Measurements from ENCODE around the gene TTC7B.

Gene TTC7B

DNA sequence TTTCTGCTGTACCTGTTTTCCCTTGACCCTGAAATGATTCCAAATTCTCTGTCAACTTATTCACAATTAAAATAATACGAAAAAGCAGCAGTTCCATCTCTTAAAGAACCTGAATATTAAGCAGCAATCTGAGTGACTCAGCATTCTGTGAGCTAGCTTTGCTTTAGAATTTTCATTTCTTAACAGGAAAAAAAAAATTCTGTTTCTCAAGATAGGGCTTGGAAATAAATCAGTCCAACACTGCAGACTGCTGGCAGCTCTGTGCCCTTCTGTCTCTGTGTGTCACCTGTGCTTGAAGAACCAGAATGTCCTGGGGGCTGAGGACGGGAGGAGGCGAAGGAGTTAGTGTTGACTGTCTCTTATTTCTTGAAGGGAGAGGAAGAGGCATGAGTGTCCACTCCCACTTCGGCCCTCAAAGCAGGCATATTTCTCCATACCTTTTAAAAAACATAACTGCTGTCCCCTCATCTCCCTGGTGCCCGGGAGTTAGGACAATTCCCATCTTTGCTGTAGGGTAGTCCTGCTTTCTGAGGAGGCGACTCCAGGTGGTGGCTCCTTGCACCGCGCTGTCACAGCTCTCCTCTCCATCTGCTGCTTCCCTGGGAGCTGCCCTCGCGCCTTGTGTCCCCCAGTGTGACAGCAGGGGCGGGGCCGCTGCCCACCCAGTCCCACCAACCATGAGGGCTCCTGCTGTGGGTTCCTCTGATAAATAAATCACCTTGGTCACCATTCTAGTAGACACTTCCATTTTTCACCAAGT lies 216.3 kb downstream of the TTC7B start:
- no peak for DNase-seq (ENCODE audit: low spot score)

DNA sequence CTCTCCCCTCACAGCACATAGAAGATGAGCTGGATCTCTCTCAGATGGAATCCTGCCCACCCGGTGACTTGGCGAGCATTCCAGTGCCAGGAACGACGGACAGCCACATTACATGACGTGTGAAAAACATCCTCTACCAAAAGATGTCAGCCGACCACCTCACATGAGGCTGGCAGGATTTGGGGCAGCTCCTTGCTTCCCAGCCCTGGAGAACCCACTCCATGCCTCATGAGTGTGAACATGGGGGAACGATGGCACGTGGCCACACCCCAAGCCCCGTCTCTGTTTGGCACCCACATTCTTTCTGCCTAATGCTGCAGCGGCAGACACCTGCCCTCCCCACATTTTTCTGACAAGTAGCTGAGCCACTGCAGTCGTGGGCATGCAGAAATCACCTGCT lies 216.9 kb downstream of the TTC7B start:
- DNase-seq (ENCODE audit: low spot score), result no peak

DNA sequence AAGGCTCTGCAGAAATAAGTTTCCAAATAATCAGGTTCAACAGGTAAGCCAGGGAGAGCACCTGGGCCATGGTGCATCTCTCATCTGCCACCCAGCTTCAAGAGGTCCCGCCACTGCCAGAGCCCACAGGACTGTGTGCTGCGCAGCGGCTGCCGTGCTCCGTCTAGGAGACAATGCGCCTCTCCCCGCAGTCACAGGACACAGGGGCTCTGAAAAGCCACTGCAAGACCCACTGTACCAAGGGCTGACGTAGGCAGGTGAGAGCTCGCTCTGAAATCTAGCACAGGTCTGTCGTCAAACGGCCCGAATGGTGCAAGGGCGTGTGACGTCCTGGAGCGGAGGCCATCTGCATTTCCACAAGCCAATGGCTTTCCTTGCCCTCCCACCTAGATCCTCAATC lies 218.3 kb downstream of the TTC7B start:
- no peak for DNase-seq (ENCODE audit: low spot score)

DNA sequence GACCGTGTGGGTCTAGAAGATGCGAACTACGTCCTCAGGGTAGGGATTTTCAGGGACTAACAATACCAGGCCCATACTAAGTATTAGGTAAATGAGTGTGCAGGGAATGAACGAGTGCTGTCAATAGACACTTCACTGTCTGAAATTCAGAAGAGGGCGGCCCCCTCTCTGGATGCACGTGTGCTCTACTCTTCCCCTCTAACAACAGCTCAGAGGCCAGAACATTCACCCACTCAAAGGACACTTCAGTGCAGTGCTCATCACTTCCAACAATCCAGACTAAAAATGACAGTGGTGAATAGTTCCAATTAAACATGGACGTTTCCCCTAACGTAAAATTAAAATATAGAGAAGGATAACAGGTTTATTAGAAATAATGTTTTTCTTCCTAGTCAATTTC lies 219.5 kb downstream of the TTC7B start:
- DNase-seq (ENCODE audit: low spot score), result no peak

DNA sequence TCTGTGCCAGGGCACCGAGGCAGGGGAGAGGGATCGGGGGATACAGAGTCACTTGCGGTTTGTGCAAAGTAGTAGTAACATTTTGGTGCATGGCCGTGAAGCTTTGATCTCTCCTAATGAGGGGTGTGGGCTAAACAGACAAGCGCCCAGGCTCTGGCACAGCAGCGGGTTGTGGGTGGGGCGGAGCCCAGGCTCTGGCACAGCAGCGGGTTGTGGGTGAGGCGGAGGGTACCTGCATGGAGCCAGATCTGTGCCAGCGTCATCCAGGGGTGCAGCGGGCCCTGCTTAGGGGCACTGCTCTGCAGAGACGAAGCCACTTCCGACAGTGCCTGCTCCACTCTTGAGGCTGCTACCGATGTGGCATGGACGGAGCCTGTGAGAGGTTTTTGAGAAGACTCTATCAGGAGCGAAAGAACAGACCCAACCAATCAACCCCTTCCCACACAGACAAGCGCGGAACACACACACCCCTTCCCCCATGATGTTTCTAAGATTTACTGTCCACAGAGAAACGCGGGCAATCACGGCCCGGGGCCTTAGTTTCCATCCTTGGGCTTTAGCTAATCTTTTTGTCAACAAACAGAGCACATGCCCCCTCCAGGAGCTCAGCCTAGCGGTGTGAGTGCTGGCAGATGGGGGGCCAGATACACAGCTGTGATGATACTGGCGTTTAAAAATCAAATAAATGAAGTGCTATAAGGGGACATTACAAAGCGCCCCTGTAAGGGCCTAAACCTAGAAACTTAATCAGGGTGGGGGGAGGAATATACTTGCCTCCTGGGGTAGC lies 222.8 kb downstream of the TTC7B start:
- no peak for DNase-seq (ENCODE audit: low spot score)

DNA sequence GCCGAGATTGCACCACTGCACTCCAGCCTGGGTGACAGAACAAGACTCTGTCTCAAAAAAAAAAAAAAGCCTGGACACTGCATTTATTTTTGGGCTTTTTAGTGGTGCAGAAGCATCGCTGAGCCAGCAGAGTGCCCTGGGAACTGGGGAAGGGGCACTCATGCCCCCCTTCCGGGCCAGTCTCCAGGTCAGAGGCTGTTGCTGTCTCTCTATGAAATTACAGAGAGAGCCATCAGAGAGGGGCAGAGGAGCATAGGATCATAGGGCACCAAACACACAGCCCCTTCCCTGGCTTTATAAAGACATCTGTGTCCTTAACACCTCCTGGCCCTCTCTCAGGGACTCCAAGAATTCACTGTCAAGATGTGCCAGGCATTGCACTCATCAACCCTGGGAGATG lies 223.6 kb downstream of the TTC7B start:
- DNase-seq (ENCODE audit: low spot score), result no peak

DNA sequence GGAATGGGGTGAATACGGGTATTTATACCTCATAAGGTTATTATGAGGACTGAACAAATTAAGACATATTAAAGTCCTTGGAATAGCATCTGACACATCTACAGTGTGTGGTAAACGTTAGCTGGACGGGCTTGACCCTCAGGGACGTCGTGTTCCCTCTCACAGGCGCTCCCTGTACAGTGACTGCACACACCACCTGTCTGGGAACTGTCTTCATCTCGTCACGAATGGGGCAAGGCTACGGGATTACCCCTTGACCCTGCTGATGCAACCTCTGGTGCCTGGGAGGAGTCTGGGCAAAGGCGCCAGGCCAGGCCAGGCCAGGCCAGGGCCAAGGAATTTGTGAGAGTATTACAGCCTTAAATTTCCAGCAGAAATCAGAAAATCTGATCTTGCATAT lies 228.3 kb downstream of the TTC7B start:
- DNase-seq (ENCODE audit: low spot score), result no peak

DNA sequence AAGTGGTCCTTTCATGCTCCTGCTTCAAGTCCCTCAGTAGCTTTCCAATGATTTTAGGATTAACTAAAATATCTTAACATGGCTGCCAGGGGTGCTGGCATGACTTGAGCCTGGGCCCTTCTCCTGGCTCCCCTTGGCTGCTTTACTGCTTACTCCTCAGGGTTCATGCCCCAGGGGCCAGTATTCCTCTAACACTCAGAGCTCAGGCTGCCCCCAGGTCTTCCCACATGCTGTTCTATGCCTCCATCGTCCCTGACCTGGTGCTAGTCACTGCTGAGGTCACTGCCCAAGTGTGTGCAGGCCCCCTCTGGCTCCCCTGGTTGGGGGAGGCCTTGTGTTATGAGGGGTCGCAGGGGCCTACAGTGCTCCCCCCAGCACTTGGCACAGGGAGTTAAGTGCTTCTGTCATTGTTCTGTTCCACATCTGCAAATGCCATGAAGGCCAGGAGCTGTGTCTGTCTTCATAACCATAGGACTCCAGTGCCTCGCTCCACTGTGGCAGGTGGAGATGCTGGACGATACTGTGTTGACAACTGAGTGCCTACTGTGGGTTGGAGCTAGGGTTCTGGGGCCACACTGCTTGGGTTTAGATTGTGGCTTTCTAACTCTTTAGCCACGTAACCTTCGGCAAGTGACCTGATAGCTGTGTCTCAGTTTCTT lies 228.8 kb downstream of the TTC7B start:
- no peak for DNase-seq (ENCODE audit: low spot score)

DNA sequence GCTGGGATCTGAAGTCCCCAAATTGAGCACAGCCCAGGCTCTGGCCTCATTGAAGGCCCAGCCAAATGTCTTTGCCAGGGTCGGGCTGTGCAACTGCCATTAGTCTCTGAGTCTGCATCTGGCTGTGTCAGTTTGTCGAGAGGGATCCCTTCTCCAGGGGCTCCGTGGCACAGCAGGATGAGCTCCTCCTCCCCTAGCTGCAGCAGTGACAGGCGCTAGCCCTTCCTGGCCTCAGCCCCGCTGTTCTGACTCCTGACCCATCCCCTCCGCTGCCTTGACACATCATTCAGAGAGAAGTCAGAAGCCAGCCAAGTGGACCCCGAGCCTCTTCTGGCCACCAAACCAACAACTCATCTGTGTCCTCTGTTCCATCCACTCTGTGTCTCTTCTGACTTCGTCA lies 231.1 kb downstream of the TTC7B start:
- DNase-seq (ENCODE audit: low spot score), result no peak

DNA sequence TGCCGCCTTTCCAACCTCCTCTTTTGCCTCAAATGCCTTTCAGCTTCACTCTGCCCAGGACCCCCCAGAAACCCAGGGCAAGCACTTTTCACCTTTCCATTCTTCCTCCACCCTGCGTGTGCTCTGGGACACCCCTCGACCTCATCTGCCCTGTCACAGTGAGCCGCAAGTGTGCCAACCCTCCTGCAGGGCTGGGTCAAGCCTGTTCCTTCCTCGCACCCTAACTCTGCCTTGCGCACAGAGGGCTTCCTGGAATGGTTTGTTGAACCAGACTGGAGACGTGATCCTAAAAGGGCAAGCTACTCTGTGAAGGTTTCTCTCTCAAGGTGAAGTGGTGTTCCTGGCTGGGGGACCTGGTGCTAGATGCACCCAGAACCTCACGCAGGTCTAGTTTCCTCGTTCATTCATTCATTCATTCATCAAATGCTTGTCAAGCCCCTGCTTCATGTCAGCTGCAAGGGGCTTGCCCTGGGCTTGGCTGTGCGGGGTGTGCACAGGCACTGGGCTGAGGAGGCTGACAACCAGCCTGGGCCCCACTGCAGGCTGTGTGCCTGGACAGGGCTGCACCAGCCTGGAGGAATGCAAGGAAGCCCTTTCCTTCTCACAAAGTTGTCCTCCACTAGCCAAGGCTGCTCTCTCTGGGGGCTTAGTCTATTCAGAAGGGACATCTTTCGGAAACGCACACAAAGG lies 232.2 kb downstream of the TTC7B start:
- no peak for DNase-seq (ENCODE audit: low spot score)

DNA sequence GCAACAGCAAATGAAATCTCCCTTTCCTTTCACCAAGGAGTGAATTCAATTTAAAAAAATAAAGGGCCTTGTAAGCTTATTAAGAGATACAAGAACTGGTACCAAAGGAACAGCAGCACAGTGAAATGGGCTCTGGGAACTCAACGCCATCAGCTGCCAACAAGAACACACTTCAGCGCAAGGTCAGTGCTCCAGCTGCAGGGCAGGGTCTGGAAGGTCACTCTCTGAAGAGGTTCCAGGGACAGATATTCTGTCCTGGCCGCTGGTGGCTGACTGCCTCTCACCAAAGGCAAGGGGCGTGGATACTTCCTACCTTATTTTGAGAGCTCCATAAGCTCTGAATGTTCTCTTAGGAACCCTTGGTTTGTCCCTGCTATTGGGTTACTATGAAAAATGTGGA lies 232.8 kb downstream of the TTC7B start:
- DNase-seq (ENCODE audit: low spot score), result no peak

DNA sequence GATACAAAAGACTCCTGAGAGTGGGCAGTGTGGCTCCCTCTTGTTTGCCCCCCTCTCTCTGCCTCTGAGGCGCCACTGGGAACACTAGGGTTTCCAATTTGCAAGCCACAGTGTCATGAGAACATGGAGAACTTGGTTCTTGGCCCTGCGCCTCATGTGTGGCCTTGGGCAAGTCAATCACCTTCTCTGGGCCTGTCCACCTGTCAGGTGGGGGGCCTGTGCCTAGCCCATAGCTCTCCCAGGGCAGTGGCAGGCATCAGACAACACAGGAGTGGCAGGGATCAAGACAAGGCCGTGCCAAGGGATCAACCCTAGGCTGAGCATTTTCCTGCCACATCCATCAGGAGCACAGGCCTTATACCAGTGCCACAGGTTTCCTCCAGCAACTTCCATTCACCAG lies 234.1 kb downstream of the TTC7B start:
- no peak for DNase-seq (ENCODE audit: low spot score)

DNA sequence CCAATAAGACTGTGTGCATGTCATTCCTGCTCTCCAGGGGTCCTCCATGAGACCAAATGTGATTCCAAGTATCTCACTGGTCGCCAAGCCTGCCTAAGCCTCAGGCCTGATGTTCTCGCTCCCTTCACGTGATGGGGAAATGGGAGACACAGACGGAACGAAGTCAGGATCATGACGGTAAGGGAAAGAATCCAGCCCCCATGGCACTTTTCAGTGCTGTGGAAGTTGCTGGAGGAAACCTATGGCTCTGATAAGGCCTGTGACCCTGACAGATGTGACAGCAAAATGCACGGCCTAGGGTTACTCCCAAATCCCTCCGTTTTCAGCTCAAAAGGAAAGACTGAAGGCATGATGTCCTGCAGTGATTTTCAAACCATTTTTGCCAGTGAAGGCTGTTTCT lies 234.5 kb downstream of the TTC7B start:
- DNase-seq (ENCODE audit: low spot score), result no peak

DNA sequence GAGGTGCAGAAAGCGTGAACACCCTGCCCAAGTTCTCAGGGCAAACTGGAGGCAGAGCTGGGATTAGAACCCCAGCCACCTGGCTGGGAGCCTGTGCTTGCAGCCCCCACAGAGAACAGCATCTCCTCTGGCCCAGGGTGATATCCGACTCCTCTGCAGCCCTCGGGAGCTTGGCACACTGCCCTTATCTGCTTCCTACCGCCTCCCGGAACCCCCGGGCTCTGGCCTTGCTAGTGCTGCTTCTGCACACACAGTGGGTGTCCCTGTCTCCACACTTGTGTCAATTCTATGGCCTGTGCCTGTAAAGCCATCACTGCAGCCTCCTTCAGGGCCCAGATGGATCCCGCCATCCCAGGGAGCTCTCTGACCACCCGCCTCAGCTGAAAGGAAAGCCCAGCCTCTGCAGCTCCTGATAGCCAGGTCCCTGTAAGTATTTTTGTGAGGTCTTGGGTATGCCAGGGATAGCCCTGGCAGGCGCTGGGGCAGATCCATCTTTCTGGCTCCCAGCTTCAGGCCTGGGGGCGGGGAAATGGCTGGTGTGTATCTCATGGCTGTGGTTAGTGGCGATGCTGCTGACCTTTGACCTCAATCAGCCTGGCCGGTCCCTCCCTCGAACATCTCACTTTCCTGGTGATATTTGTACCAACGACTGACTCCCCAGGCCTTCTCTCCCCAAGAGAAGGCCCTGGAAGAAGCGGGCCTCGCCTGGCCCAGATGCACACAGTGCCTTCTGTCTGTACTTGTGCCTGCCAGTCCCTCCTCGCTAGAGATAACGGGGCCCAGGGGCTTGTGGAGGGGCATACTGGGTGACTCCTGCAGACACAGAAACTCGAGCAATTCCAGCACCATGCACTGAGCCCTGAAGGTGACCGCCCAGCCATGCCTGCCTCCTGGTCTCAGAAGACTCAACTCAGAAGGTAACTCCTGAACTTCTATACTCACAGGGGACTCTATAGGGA lies 235.6 kb downstream of the TTC7B start:
- DNase-seq (ENCODE audit: low spot score), result no peak

DNA sequence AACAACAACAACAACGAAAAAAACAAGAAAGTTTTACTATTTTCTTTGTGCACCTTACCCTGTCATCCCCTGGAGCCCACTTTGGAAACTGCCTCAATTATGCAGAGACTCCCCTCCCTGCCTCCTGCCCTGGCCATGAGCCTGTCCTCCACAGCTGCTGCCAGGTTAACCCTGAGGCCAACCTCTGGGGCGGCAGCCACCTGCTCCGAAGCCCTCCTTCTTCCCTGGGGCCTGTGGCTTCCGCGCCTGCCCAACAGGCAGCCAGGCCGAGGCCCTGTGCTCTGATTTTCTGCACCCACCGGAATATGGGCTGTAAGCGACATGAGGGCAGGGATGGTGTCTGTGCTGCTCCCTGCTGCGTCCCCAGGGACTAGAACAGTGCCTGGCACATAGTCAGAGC lies 236.4 kb downstream of the TTC7B start:
- no peak for DNase-seq (ENCODE audit: low spot score)

DNA sequence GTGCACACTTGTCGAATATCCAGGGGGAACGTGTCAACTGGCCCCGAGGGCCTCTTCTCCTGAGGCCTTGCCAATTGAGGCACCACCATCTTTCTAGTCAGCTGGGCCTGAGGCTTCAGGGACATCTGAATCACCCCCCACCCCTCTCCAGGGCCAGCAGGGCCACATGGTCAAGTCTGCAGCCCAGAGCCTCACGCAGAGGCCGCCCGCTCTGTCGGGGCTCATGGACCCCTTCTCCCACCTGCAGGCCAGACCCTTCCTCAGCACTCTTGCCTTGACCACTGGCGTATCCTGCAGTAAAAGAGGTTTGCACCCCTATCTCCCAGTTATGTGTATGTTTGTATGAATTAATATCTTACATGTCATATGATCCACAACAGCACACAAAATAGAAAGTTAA lies 237.1 kb downstream of the TTC7B start:
- DNase-seq (ENCODE audit: low spot score), result no peak

DNA sequence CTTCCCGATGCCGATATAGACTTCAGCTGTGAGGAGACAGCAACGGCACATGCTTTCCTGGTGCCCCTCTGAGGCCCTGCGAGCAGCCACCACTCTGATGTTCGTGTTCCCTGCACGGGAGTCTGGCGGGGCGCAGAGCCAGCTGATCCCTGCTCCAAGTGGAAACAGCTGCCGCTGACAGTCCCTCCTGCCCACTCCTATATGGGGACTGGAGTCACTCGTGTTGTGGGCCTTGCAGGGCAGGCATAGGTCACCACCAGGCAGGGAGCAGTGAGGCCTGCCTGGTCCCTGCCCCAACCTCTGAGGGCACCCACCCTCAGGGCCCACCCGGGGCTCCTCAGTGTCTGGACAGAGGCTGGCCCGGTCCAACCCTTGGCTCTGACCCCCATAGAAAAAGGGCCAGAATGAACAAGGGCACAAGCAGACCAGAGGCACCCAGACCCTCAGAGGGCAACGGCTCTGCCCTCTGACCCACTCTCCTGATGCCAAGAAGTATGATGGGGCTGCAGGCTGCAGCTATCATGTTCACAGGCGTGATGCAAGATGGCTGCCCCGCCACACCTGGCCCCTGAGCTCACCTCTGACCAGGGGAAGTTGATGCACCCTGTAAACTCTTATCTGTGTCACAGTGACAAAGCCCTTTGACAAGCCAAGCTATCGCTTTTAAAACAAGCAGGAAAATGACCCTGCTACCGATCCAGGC lies 237.8 kb downstream of the TTC7B start:
- DNase-seq (ENCODE audit: low spot score), result no peak

DNA sequence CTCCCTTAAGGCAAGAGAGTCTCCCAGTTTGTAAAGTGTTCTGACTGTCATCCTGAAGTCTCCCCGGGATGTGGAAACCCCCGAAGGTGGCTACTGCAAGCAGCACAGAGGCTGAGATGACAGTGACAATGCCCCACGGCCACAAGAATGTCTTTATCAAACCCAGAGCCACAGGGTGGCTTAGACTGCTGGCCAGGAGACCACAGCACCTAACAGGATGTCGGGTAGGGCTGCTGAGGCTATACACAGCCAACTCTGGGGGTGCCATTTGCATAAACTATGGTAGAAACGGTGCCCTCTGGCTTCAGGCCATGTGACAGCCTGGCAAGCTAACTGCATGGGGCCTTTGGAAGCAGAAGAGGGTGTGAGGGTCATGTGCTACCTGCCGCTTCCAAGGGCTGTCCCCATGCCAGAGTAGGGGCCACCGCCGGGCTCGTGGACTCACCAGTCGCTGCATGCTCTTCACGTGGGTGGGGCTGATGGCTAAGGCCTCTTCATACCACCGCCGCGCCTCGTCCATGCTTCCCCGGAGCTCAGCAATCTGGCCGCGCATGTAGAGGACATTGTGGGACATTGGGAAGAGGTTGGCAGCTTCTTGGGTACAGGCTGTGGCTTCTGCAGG lies 238.5 kb downstream of the TTC7B start:
- no peak for DNase-seq (ENCODE audit: low spot score)

DNA sequence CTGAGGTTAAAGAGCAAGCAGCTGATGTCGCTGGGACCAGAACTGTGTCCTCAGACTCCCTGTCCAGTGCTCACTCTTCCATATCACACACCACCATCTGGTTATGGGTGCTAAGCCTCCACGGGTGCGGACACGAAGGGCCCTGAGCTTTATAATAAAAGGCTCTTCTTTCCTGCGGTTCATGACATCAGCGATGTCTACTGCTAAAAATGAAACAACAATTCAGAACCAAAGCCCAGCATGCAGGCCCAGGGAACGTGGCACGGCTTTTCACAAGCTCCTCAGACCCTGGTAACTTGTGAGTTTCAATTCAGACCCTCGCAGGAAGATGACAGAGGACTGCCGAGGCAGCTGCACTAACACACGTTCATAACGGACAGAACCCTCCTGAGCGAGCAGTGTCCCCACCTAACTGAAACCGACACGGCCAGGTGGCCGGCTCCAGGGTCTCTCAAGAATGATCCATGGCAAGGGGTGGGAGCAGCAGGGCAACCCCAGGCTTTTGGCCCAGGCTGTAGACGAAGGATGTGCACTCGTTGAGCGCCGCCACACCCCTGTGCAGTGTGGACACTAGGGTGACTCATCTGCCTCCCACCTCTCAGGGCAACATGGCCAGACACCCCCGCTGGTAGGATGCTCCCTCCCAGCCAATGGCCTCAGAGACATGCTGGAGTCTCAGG lies 239.1 kb downstream of the TTC7B start:
- DNase-seq (ENCODE audit: low spot score), result no peak

DNA sequence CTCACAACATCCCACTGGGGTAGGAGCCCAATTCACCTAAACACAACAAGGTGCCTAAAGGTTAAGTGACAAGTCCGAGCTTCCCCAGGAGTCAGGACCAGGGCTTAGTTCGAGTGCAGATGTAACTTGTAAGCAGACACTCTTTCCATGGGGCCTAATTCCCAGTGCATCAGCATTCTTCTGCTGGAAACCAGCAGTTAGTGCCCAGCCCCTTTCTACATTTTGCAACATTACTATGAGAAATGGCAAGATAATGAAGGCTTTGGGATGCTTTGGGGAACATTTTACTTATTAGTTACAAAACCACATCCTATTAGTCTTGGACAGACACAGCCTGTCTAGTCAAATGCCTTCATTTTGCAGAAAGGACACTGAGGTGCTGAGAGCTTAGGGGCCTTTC lies 239.6 kb downstream of the TTC7B start:
- no peak for DNase-seq (ENCODE audit: low spot score)
